ENCODE data around the gene LMBR1.

GRCh38 chr7:156722043-156722826, 170.7 kb downstream of the LMBR1 start:
- TF ChIP-seq POLR2AphosphoS5 (IDR thresholded peaks at IDR 0.05; ENCODE audit: low read depth, low read length) (no peak), SIN3A (IDR thresholded peaks at IDR 0.05; ENCODE audit: borderline replicate concordance, insufficient read depth, low read length) (no peak), TAF1 (IDR thresholded peaks at IDR 0.05; ENCODE audit: borderline replicate concordance, insufficient read depth, low read length) (no peak)

Data from PFSK-1 (cell line).